ENCODE results near the gene ST3GAL3.

ST3GAL3 gene

DNA sequence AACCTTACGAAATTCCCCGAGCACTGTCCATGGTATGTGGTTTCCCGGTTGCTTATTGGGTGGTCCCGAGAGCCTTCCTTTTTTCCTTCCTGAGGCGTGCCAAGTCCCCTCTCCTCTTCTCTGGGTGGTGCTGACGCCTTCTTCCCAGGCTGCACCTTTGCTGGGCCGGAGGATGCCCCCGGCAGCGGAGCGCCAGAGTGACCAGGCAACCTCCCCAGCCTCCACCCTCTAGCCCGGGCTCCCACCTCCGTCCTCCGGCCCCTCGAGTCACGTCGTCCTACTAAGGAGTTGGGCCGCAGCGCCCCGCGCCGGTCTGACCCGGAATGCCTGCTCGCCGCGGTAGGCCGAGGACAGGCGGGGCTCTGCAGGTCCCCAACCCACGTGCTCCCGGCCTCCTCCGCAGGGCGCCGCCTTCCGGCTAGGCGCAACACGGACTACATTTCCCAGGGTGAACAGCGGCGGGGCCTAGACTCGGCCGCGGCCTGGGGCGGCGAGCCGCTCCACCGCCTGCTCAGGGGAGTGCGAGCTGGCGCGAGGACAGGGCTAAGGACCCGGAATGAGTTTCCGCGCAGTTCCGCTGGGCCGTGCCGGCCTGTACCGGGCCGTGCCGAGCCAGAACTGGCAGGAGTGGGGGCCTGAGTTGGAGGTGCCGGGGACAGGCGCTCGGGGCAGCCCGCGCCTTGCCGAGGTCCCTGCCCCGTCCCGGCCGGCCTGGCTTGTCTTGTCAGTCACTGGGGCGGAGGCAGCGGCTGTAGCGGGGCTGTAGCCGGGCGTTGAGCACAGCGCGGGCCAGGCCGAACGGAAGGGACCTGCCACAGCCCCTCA lies 239.1 kb downstream of the ST3GAL3 start, which contains the start of gene IPO13:
TSS of gene IPO13 (plus strand) at position 715 of the 825 bp plus-strand sequence. CDS start 651 bp downstream, outside the sequence.
- Histone ChIP-seq H3K36me3 (ENCODE audit: insufficient read depth) (no peaks in the 10 kb centered on the region), H3K4me2 (peak within 1 kb of the TSS; percentile 98), H3K9ac (peak within 1 kb of the TSS; percentile 99), H3K4me1 (ENCODE audit: low read depth, poor library complexity, severe bottlenecking) (peaks cover 22% of the 10 kb centered on the region), H3K27ac (peak within 1 kb of the TSS; percentile 96), H3K27me3 (ENCODE audit: insufficient read depth, low read depth) (no peaks in the 10 kb centered on the region), H3K79me2 (ENCODE audit: insufficient read depth, low read depth) (peaks cover 12% of the 10 kb centered on the region), H4K20me1 (ENCODE audit: insufficient read depth) (no peaks in the 10 kb centered on the region), H2AFZ (ENCODE audit: low read depth) (peak within 1 kb of the TSS; percentile 85), H3K4me3 (IDR thresholded peaks at IDR 0.05; ENCODE audit: insufficient read depth, low read depth, low read length) (peak within 1 kb of the TSS; percentile 75)
- TF ChIP-seq, protein P1, sequence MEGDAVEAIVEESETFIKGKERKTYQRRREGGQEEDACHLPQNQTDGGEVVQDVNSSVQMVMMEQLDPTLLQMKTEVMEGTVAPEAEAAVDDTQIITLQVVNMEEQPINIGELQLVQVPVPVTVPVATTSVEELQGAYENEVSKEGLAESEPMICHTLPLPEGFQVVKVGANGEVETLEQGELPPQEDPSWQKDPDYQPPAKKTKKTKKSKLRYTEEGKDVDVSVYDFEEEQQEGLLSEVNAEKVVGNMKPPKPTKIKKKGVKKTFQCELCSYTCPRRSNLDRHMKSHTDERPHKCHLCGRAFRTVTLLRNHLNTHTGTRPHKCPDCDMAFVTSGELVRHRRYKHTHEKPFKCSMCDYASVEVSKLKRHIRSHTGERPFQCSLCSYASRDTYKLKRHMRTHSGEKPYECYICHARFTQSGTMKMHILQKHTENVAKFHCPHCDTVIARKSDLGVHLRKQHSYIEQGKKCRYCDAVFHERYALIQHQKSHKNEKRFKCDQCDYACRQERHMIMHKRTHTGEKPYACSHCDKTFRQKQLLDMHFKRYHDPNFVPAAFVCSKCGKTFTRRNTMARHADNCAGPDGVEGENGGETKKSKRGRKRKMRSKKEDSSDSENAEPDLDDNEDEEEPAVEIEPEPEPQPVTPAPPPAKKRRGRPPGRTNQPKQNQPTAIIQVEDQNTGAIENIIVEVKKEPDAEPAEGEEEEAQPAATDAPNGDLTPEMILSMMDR (conservative IDR thresholded peaks at IDR 0.05; ENCODE audit: low read depth, low read length), result peak; percentile 74

DNA sequence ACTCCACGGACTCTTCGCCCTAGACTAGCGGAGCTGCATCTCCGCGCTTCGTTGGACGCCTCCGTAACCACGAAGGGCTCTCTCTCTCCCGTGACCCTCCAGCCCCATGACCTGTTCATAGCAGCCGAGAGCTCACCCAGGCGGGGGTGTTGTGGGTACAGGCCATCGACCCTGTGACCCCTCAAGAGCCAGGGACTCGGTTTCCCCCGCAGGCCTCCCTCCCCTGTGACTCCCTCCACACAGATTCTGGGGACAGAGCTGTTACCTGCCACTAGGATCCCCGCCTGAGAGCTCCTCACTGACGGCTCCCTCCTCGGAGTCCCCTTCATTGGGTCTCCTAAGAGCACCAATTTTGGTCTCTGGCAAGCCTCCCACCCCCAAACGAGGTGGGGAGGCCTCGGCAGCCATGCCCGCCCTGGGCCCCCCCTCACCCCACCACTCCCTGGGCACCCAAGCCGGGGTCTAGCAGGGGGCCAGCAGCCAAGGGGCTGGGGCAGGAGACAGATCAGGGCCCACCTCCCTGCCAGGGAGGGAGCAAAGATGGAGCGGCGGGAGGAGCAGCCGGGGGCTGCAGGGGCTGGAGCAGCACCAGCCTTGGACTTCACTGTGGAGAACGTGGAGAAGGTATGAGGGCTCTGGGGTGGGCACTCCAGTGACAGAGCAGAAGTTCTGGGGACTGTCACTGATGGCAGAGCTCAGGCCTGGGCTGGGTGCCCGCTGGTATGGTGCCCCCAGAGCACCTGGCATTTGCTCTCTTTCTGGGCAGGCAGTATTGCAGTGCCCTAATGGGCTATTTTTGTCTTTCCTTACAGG lies 239.9 kb downstream of the ST3GAL3 start:
- peaks cover 22% of the 10 kb centered on the region for H3K4me1 ChIP-seq (ENCODE audit: low read depth, poor library complexity, severe bottlenecking)
- H3K79me2 ChIP-seq (ENCODE audit: insufficient read depth, low read depth), result peaks cover 12% of the 10 kb centered on the region
- H3K27me3 ChIP-seq (ENCODE audit: insufficient read depth, low read depth), result no peaks in the 10 kb centered on the region
- peak overlapping the region; percentile 99 for H3K9ac ChIP-seq
- peak overlapping the region; percentile 96 for H3K27ac ChIP-seq
- H3K4me2 ChIP-seq, result peak overlapping the region; percentile 98
- H3K36me3 ChIP-seq (ENCODE audit: insufficient read depth), result no peaks in the 10 kb centered on the region
- peak overlapping the region; percentile 75 for H3K4me3 ChIP-seq (IDR thresholded peaks at IDR 0.05; ENCODE audit: insufficient read depth, low read depth, low read length)
- no peaks in the 10 kb centered on the region for H4K20me1 ChIP-seq (ENCODE audit: insufficient read depth)
- TF ChIP-seq, protein P1 (conservative IDR thresholded peaks at IDR 0.05; ENCODE audit: low read depth, low read length), result no peak
- H2AFZ ChIP-seq (ENCODE audit: low read depth), result peak overlapping the region; percentile 85

DNA sequence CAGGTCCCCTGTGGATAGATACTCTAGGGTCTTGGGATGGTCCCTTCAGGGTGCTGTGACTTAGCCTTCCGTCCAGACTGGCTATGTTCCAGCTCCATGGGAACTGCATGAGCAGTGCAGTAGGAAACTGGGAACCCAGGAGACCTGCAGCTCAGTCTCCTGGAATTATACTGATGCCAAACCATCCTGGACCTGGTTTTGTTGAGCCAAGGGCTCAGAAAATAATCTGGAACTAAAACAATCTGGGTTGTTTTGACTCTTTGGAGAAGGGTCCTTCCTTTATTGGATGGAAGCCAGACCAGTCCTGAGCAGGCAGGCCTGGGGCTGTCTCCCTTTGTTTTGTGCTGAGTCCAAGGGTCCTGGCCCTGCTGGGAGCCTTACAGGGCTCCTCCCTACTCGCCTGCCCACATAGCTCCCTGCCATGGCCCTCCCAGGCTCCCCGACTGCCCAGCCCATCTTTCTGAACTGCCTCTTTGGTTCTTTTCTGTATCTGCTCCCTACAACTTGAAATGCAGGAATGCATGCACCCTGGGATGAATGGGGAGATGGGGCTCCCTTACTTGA lies 240.6 kb downstream of the ST3GAL3 start:
- Histone ChIP-seq H3K4me1 (ENCODE audit: low read depth, poor library complexity, severe bottlenecking) (peaks cover 22% of the 10 kb centered on the region), H3K9ac (peak overlapping the region; percentile 99; the same call in 1 of the 2 replicates), H3K27ac (no peak overlapping the region), H4K20me1 (ENCODE audit: insufficient read depth) (no peaks in the 10 kb centered on the region), H3K4me2 (peak overlapping the region; percentile 98), H3K79me2 (ENCODE audit: insufficient read depth, low read depth) (peaks cover 12% of the 10 kb centered on the region), H2AFZ (ENCODE audit: low read depth) (no peak overlapping the region), H3K4me3 (IDR thresholded peaks at IDR 0.05; ENCODE audit: insufficient read depth, low read depth, low read length) (no peak overlapping the region), H3K36me3 (ENCODE audit: insufficient read depth) (no peaks in the 10 kb centered on the region), H3K27me3 (ENCODE audit: insufficient read depth, low read depth) (no peaks in the 10 kb centered on the region)
- TF ChIP-seq, protein P1 (conservative IDR thresholded peaks at IDR 0.05; ENCODE audit: low read depth, low read length), result no peak

DNA sequence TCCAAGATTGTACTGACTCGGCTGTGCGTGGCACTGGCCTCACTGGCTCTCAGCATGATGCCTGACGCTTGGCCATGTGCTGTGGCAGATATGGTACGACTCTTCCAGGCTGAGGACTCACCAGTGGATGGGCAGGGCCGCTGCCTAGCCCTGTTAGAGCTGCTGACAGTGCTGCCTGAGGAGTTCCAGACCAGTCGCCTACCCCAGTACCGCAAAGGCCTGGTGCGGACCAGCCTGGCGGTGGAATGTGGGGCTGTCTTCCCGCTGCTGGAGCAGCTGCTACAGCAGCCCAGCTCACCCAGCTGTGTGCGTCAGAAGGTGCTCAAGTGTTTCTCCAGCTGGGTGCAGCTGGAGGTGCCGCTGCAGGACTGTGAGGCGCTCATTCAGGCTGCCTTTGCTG lies 242.3 kb downstream of the ST3GAL3 start:
- Histone ChIP-seq H3K4me3 (IDR thresholded peaks at IDR 0.05; ENCODE audit: insufficient read depth, low read depth, low read length) (no peak overlapping the region), H3K27me3 (ENCODE audit: insufficient read depth, low read depth) (no peaks in the 10 kb centered on the region), H3K79me2 (ENCODE audit: insufficient read depth, low read depth) (peaks cover 12% of the 10 kb centered on the region), H4K20me1 (ENCODE audit: insufficient read depth) (no peaks in the 10 kb centered on the region), H3K4me2 (no peak overlapping the region), H3K4me1 (ENCODE audit: low read depth, poor library complexity, severe bottlenecking) (peaks cover 20% of the 10 kb centered on the region), H3K27ac (no peak overlapping the region), H3K9ac (no peak overlapping the region), H3K36me3 (ENCODE audit: insufficient read depth) (no peaks in the 10 kb centered on the region), H2AFZ (ENCODE audit: low read depth) (no peak overlapping the region)
- TF ChIP-seq, protein P1 (conservative IDR thresholded peaks at IDR 0.05; ENCODE audit: low read depth, low read length), result no peak

All from KMS-11 (cell line).